Panc1 (cell line): ENCODE results near the gene SPEF1. TPM values are rescaled to one million over a fixed set of nuclear protein-coding genes. Genes with fewer than 3 reads are reported as not detected.

Experiments
- ATAC-seq: fragments of 200-7000 bp; cut with Tn5 transposase; 2 replicates; pipeline ENCODE4 v1.9.1; 2020; ENCODE audit warnings: mild to moderate bottlenecking, moderate library complexity
- BruUV-seq: library from RNA; stranded (reverse); fragments of 400-500 nt; replicated peaks from 2 replicates; lab custom pipeline; 2021; lab: Mats Ljungman, UMichigan
- CTCF ChIA-PET: fragments of 300-600 bp; sonication (Branson Sonifier 250); formaldehyde crosslinking; loops from one replicate; lab custom pipeline; 2022; ENCODE audit warnings: antibody characterized with exemption; lab: Charles Lee
- POLR2A ChIA-PET: fragments of 300-600 bp; sonication (Branson Sonifier 250); formaldehyde crosslinking; loops from one replicate; lab custom pipeline; 2022; ENCODE audit warnings: antibody characterized with exemption; lab: Charles Lee
- DNase-seq: peaks from one replicate; pipeline ENCODE4 v3.0.0-alpha.2; 2010; ENCODE audit warnings: low read depth, low spot score
- H3K27ac ChIP-seq: 2 replicates; pipeline ENCODE4 v1.5.1; 2011; ENCODE audit warnings: mild to moderate bottlenecking, low read length, inconsistent platforms
- H3K27me3 ChIP-seq: fragments of 200-500 bp; sonication (Bioruptor generic); 2 replicates; pipeline ENCODE4 v1.6.0; 2014; ENCODE audit warnings: low read length, inconsistent platforms; ENCODE audit not compliant: control insufficient read depth, insufficient read depth
- H3K36me3 ChIP-seq: fragments of 200-500 bp; sonication (Bioruptor generic); 2 replicates; pipeline ENCODE4 v1.5.1; 2014; ENCODE audit warnings: inconsistent platforms, mild to moderate bottlenecking, low read length, moderate library complexity; ENCODE audit not compliant: control insufficient read depth, insufficient read depth
- H3K4me1 ChIP-seq: 2 replicates; pipeline ENCODE4 v1.5.1; 2011; ENCODE audit warnings: inconsistent platforms, mild to moderate bottlenecking, low read length, moderate library complexity; ENCODE audit not compliant: control insufficient read depth, insufficient read depth
- H3K4me3 ChIP-seq, 2 experiments: 2 replicates each; pipeline ENCODE4 v1.5.1; 2011 to 2012; ENCODE audit warnings: low read depth in 2 of 2, low read length in 2 of 2, mild to moderate bottlenecking in 2 of 2, inconsistent platforms in 1 of 2, moderate library complexity in 1 of 2
- H3K9me3 ChIP-seq: fragments of 200-500 bp; sonication (Bioruptor generic); 2 replicates; pipeline ENCODE4 v1.5.1; 2014; ENCODE audit warnings: low read depth, mild to moderate bottlenecking, inconsistent platforms, low read length, moderate library complexity; ENCODE audit not compliant: control insufficient read depth, insufficient read depth
- CTCF ChIP-seq: fragments of 450-650 bp; IDR thresholded peaks from 2 replicates; pipeline ENCODE4 v1.5.1; 2017; ENCODE audit warnings: mild to moderate bottlenecking
- POLR2AphosphoS5 ChIP-seq: IDR thresholded peaks from 2 replicates; pipeline ENCODE4 v1.6.1; 2012; ENCODE audit warnings: mild to moderate bottlenecking, low read depth, low read length, moderate library complexity
- SIN3A ChIP-seq: IDR thresholded peaks from 2 replicates; pipeline ENCODE4 v1.6.1; 2012; ENCODE audit warnings: low read depth, mild to moderate bottlenecking, low read length, moderate library complexity, borderline replicate concordance; ENCODE audit not compliant: insufficient read depth
- TCF7L2 ChIP-seq: IDR thresholded peaks from 2 replicates; pipeline ENCODE4 v1.6.1; 2011; ENCODE audit warnings: mild to moderate bottlenecking, low read depth, low read length, inconsistent platforms
- in situ Hi-C: cut with HindIII; loops from 2 replicates; pipeline ENCODE4 v1.10.0; 2016; ENCODE audit warnings: low sequenced_read_pairs, low pct_unique_long_range_greater_than_20kb
- intact Hi-C: fragments of 100-400 bp; cut with micrococcal nuclease; formaldehyde crosslinking; loops from one replicate; pipeline ENCODE4 v1.10.0; 2022; ENCODE audit not compliant: unreplicated experiment
- total RNA-seq: library from RNA; stranded (reverse); gene quantifications from one replicate; pipeline ENCODE4 v1.2.1, GENCODE V29; 2021; ENCODE audit not compliant: unreplicated experiment
- TF ChIP-seq, protein P1 (sequence below), 2 experiments: IDR thresholded peaks; 2 replicates each; pipeline ENCODE4 v1.6.1; 2011 to 2012; ENCODE audit warnings: low read depth in 2 of 2, control low read depth in 1 of 2, low read length in 1 of 2, mild to moderate bottlenecking in 1 of 2, moderate library complexity in 1 of 2; ENCODE audit not compliant: insufficient read depth in 1 of 2

The SPEF1 gene
- total RNA-seq, 1 experiment from 2014 or later: 0.41 TPM

DNA sequence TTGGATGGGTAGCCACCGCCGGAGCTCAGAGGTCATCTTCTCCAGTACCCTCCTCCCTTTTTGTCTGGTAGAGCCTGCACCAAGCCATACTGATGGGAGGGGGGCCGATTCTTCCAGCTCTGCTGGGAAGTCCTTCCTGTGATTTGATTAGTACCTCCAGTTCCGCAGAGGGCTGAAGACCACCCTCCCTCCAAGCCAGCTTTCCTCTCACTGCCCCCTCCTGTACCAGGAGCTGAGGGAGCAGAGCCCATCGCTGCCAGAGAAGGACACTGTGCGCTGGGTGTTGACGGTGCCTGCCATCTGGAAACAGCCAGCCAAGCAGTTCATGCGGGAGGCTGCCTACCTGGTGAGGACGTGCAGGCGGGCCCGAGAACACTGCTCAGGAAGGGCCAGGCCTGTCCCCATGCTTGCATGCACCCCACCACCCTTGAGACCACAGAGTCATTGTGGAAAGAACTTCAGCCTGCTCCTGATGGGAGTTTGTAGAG lies 35.5 kb downstream of the SPEF1 start:
- ATAC-seq (no peak), DNase-seq (no peak)
- Histone ChIP-seq H3K27ac (no peak overlapping the region), H3K4me3 (no peak overlapping the region; a peak in 1 of 4 replicates), H3K27me3 (peaks cover 3% of the 10 kb centered on the region), H3K4me1 (no peaks in the 10 kb centered on the region; the same call in 1 of the 2 replicates), H3K9me3 (no peaks in the 10 kb centered on the region), H3K36me3 (no peaks in the 10 kb centered on the region)
- BruUV-seq: no TSS peak
- TF ChIP-seq SIN3A: no peak
- TF ChIP-seq TCF7L2: no peak
- no peak for TF ChIP-seq CTCF
- TF ChIP-seq, protein P1, sequence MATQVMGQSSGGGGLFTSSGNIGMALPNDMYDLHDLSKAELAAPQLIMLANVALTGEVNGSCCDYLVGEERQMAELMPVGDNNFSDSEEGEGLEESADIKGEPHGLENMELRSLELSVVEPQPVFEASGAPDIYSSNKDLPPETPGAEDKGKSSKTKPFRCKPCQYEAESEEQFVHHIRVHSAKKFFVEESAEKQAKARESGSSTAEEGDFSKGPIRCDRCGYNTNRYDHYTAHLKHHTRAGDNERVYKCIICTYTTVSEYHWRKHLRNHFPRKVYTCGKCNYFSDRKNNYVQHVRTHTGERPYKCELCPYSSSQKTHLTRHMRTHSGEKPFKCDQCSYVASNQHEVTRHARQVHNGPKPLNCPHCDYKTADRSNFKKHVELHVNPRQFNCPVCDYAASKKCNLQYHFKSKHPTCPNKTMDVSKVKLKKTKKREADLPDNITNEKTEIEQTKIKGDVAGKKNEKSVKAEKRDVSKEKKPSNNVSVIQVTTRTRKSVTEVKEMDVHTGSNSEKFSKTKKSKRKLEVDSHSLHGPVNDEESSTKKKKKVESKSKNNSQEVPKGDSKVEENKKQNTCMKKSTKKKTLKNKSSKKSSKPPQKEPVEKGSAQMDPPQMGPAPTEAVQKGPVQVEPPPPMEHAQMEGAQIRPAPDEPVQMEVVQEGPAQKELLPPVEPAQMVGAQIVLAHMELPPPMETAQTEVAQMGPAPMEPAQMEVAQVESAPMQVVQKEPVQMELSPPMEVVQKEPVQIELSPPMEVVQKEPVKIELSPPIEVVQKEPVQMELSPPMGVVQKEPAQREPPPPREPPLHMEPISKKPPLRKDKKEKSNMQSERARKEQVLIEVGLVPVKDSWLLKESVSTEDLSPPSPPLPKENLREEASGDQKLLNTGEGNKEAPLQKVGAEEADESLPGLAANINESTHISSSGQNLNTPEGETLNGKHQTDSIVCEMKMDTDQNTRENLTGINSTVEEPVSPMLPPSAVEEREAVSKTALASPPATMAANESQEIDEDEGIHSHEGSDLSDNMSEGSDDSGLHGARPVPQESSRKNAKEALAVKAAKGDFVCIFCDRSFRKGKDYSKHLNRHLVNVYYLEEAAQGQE (IDR thresholded peaks at IDR 0.05; ENCODE audit: insufficient read depth in 1 of 2, low read depth in 2 of 2, low read length in 1 of 2): no peak
- no peak for TF ChIP-seq POLR2AphosphoS5
- POLR2A ChIA-PET: no interaction called here
- in situ Hi-C loops (no loop called here), intact Hi-C loops (loop anchor here (10.0 kb wide), 1 partner anchor 71 kb away; no protein-coding TSS in a partner anchor)
- CTCF ChIA-PET: interaction anchor here (1.0 to 1.4 kb wide), 2 partner anchors 10 to 23 kb away, joined by 4 to 5 read pairs; no protein-coding TSS in a partner anchor

GRCh38 chr20:3744806-3745685 lies 36.2 kb downstream of the SPEF1 start:
- BruUV-seq: no TSS peak
- ChIA-PET CTCF (interaction anchor here (0.6 to 1.4 kb wide), 3 partner anchors 9 to 691 kb away, joined by 3 to 5 read pairs (median 4); no protein-coding TSS in a partner anchor), POLR2A (interaction anchor here (0.5 kb wide), 1 partner anchor 135 kb away, joined by 7 read pairs; no protein-coding TSS in a partner anchor)
- in situ Hi-C loops: no loop called here
- Histone ChIP-seq H3K27ac (peak overlapping the region; percentile 32; the same call in 1 of the 2 replicates), H3K9me3 (no peaks in the 10 kb centered on the region), H3K4me1 (no peaks in the 10 kb centered on the region; the same call in 1 of the 2 replicates), H3K36me3 (no peaks in the 10 kb centered on the region), H3K4me3 (peak overlapping the region; percentile 37 to 57), H3K27me3 (no peaks in the 10 kb centered on the region)
- peak; percentile 78 for DNase-seq
- intact Hi-C loops: loop anchor here (10.0 kb wide), 1 partner anchor 70 kb away; no protein-coding TSS in a partner anchor
- no peak for TF ChIP-seq TCF7L2
- TF ChIP-seq, protein P1 (IDR thresholded peaks at IDR 0.05; ENCODE audit: insufficient read depth in 1 of 2, low read depth in 2 of 2, low read length in 1 of 2): no peak
- TF ChIP-seq SIN3A: no peak
- TF ChIP-seq CTCF: no peak
- no peak for TF ChIP-seq POLR2AphosphoS5
- ATAC-seq: peak; percentile 68
